ENCODE data around the gene RAI1.

- TF ChIP-seq CTCF (conservative IDR thresholded peaks at IDR 0.05) (no peak), EZH2 (IDR thresholded peaks at IDR 0.05; ENCODE audit: low read depth) (no peak)
These were observed 8.1 kb downstream of the RAI1 start for GRCh38 chr17:17689312-17689711.

All from PC-9 (cell line).